K562 treated with DMSO at 1 percent for 48 hours (cell line): ENCODE results near the gene C1orf232. TPM values are rescaled to one million over a fixed set of nuclear protein-coding genes. Genes with fewer than 3 reads are reported as not detected.

ENCODE experiments used
- total RNA-seq: library from RNA; unstranded; fragments of 300-600 nt; gene quantifications from 2 replicates; pipeline ENCODE4 v1.2.3, GENCODE V29; 2022; ENCODE audit warnings: low replicate concordance; ENCODE audit errors: extremely low read depth

The C1orf232 gene
- total RNA-seq: not detected in 2 replicates

GRCh38 chr1:26168410-26169197 is at the start of gene C1orf232:
C1orf232 (minus strand) TSS chr1:26168963; CDS start chr1:26168499, 464 bp downstream.

GRCh38 chr1:26190373-26190987 is 21.7 kb upstream of the C1orf232 start, which contains the start of gene CATSPER4:
CATSPER4 (plus strand) TSS chr1:26190602; CDS start chr1:26190628, 26 bp downstream.

GRCh38 chr1:26177182-26177684 is 8.5 kb upstream of the C1orf232 start, which contains the start of gene CNKSR1:
CNKSR1 (plus strand) TSS chr1:26177491; CDS start chr1:26177548, 57 bp downstream.

GRCh38 chr1:26171084-26172072 is 2.6 kb upstream of the C1orf232 start, which contains the start of gene ZNF593OS:
ZNF593OS (minus strand) TSS chr1:26171832; CDS start chr1:26171661, 171 bp downstream.

GRCh38 chr1:26169669-26170471 is 1.1 kb upstream of the C1orf232 start, which contains the start of gene ZNF593:
ZNF593 (plus strand) TSS chr1:26169908; CDS start chr1:26169984, 76 bp downstream.

GRCh38 chr1:26158908-26159742 is 9.6 kb downstream of the C1orf232 start, which contains the start of gene FAM110D:
FAM110D (plus strand) TSS chr1:26159079; CDS start chr1:26161292, 2,213 bp downstream.

Other genes starting within 250 kb of the C1orf232 start
- not detected in 2 replicates for gene PAFAH2, start 170.9 kb downstream of the C1orf232 start, total RNA-seq
- gene EXTL1, start 147.2 kb downstream of the C1orf232 start, total RNA-seq: not detected in 2 replicates
- gene SLC30A2, start 122.8 kb downstream of the C1orf232 start, total RNA-seq: not detected in 2 replicates
- gene TRIM63, start 101.3 kb downstream of the C1orf232 start, total RNA-seq: not detected in 2 replicates
- not detected in 2 replicates for gene PDIK1L, start 57.1 kb downstream of the C1orf232 start, total RNA-seq
- not detected in 2 replicates for gene FAM110D, start 9.9 kb downstream of the C1orf232 start, total RNA-seq
- not detected in 2 replicates for gene ZNF593, start 945 bp upstream of the C1orf232 start, total RNA-seq
- not detected in 2 replicates for gene ZNF593OS, start 2.9 kb upstream of the C1orf232 start, total RNA-seq
- not detected in 2 replicates for gene CNKSR1, start 8.5 kb upstream of the C1orf232 start, total RNA-seq
- not detected in 2 replicates for gene CATSPER4, start 21.6 kb upstream of the C1orf232 start, total RNA-seq
- gene CEP85, start 65.2 kb upstream of the C1orf232 start, total RNA-seq: not detected in 2 replicates
- gene SH3BGRL3, start 111.1 kb upstream of the C1orf232 start, total RNA-seq: not detected in 2 replicates
- gene UBXN11, start 137.7 kb upstream of the C1orf232 start, total RNA-seq: not detected in 2 replicates
- not detected in 2 replicates for gene CD52, start 149.0 kb upstream of the C1orf232 start, total RNA-seq
- not detected in 2 replicates for gene CRYBG2, start 185.2 kb upstream of the C1orf232 start, total RNA-seq
- not detected in 2 replicates for gene ZNF683, start 203.8 kb upstream of the C1orf232 start, total RNA-seq
- not detected in 2 replicates for gene LIN28A, start 241.9 kb upstream of the C1orf232 start, total RNA-seq